Kidney epithelial cell (primary cell): ENCODE measurements around the gene OR51V1. TPM values are rescaled to one million over a fixed set of nuclear protein-coding genes. Genes with fewer than 3 reads are reported as not detected.

Experiments used
- DNase-seq: peaks from one replicate; pipeline ENCODE4 v3.0.0-alpha.2; 2010; ENCODE audit warnings: low read depth
- H3K27me3 ChIP-seq: 2 replicates; pipeline ENCODE4 v1.6.0; 2011; ENCODE audit warnings: low read length; ENCODE audit not compliant: control insufficient read depth, insufficient read depth
- H3K36me3 ChIP-seq: 2 replicates; pipeline ENCODE4 v1.5.1; 2011; ENCODE audit warnings: low read length; ENCODE audit not compliant: control insufficient read depth, insufficient read depth
- H3K4me3 ChIP-seq: 2 replicates; pipeline ENCODE4 v1.5.1; 2011; ENCODE audit warnings: low read depth, mild to moderate bottlenecking, control low read depth, low read length
- CTCF ChIP-seq: IDR thresholded peaks from 2 replicates; pipeline ENCODE4 v1.5.1; 2011; ENCODE audit warnings: mild to moderate bottlenecking, moderate library complexity, low read length, control low read depth, inconsistent platforms; ENCODE audit not compliant: insufficient read depth, poor library complexity, severe bottlenecking
- total RNA-seq: library from RNA; depleted of rRNA; stranded (reverse); fragments of >200 nt; gene quantifications from 2 replicates; pipeline ENCODE4 v1.2.3, GENCODE V29; 2015

Gene OR51V1
- total RNA-seq, 1 donor from 2014 or later = not detected

GRCh38 chr11:5153574-5154431 is 46.7 kb downstream of the OR51V1 start:
- Histone ChIP-seq H3K4me3 (no peak overlapping the region), H3K27me3 (no peaks in the 10 kb centered on the region), H3K36me3 (no peaks in the 10 kb centered on the region)
- no peak for DNase-seq
- TF ChIP-seq CTCF = no peak

DNA sequence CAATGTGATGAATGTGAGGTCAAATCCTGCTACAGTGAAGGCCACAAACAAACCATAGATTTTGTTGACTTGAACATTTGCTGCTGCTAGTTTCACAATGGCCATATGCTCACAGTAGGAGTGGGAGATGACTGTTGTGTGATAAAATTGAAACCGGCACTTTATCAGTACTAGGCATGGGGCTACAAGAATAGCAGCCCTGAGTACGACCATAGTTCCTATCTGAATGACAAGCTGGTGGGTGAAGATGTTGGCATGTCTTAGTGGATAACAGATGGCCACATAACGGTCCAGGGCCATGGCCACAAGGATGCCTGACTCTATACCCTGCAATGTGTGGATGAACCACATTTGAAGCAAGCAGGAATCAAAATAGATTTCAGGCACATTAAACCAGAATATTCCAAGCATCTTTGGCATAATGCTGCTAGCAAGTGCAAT is 48.7 kb downstream of the OR51V1 start:
- DNase-seq = no peak

More for the DNA sequence above, 48.7 kb downstream of the OR51V1 start:
- Histone ChIP-seq H3K27me3 (no peaks in the 10 kb centered on the region), H3K36me3 (no peaks in the 10 kb centered on the region), H3K4me3 (no peak overlapping the region)
- no peak for TF ChIP-seq CTCF

Other genes starting within 250 kb of the OR51V1 start
- gene OR51A2, start 245.0 kb downstream of the OR51V1 start, total RNA-seq = not detected in 2 replicates
- not detected in 2 replicates for gene OR51L1, start 205.8 kb downstream of the OR51V1 start, total RNA-seq
- gene OR52J3, start 154.2 kb downstream of the OR51V1 start, total RNA-seq = not detected in 2 replicates
- gene OR52E2, start 141.1 kb downstream of the OR51V1 start, total RNA-seq = not detected in 2 replicates
- not detected in 2 replicates for gene OR52E1, start 131.1 kb downstream of the OR51V1 start, total RNA-seq
- not detected in 2 replicates for gene OR52A5, start 62.3 kb downstream of the OR51V1 start, total RNA-seq
- gene OR52A1, start 45.9 kb downstream of the OR51V1 start, total RNA-seq = not detected in 2 replicates
- not detected in 2 replicates for gene HBB, start 26.4 kb upstream of the OR51V1 start, total RNA-seq
- gene HBD, start 33.8 kb upstream of the OR51V1 start, total RNA-seq = not detected in 2 replicates
- gene HBG1, start 49.2 kb upstream of the OR51V1 start, total RNA-seq = not detected in 2 replicates
- gene HBG2, start 54.1 kb upstream of the OR51V1 start, total RNA-seq = not detected in 2 replicates
- not detected in 2 replicates for gene HBE1, start 69.3 kb upstream of the OR51V1 start, total RNA-seq
- not detected in 2 replicates for gene OR51B4, start 101.3 kb upstream of the OR51V1 start, total RNA-seq
- not detected in 2 replicates for gene OR51B2, start 123.6 kb upstream of the OR51V1 start, total RNA-seq
- not detected in 2 replicates for gene OR51B5, start 142.8 kb upstream of the OR51V1 start, total RNA-seq
- gene OR51B6, start 150.8 kb upstream of the OR51V1 start, total RNA-seq = not detected in 2 replicates
- gene OR51M1, start 183.1 kb upstream of the OR51V1 start, total RNA-seq = not detected in 2 replicates
- gene OR51Q1, start 221.4 kb upstream of the OR51V1 start, total RNA-seq = not detected in 2 replicates
- not detected in 2 replicates for gene OR51I1, start 240.8 kb upstream of the OR51V1 start, total RNA-seq
- not detected in 2 replicates for gene OR51I2, start 248.6 kb upstream of the OR51V1 start, total RNA-seq